K562 (cell line): ENCODE data around the gene EIF4G2. TPM values are rescaled to one million over a fixed set of nuclear protein-coding genes. Genes with fewer than 3 reads are reported as not detected.

ENCODE experiments used
- CBX5 ChIP-seq: IDR thresholded peaks from 2 replicates; pipeline ENCODE4 v1.6.1; 2014; ENCODE audit warnings: low read depth, borderline replicate concordance
- CCNT2 ChIP-seq: IDR thresholded peaks from 2 replicates; pipeline ENCODE4 v1.6.1; 2011; ENCODE audit warnings: borderline replicate concordance, low read depth, mild to moderate bottlenecking, moderate library complexity, mixed read lengths, low read length; ENCODE audit not compliant: insufficient read length; ENCODE audit errors: extremely low read depth
- DNMT1 ChIP-seq: fragments of 450-650 bp; IDR thresholded peaks from 2 replicates; pipeline ENCODE4 v1.6.1; 2016; ENCODE audit warnings: antibody characterized with exemption, mild to moderate bottlenecking
- FIP1L1 ChIP-seq: fragments of 200-400 bp; formaldehyde crosslinking; IDR thresholded peaks from 2 replicates; pipeline ENCODE4 v1.6.1; 2018; ENCODE audit warnings: mild to moderate bottlenecking, low read depth, low read length; ENCODE audit not compliant: poor library complexity, severe bottlenecking
- FOXA3 ChIP-seq, 2 experiments: fragments of 450-650 bp in 1 of 2; sonication (generic) in 1 of 2; formaldehyde crosslinking; IDR thresholded peaks in 1 of 2; conservative IDR thresholded peaks in 1 of 2; 2 replicates each; pipeline versions ENCODE4 v1.4.0 to v1.8.0; 2020 to 2022; ENCODE audit warnings: mild to moderate bottlenecking in 2 of 2, missing genetic modification reagents in 1 of 2
- HDAC6 ChIP-seq: IDR thresholded peaks from 2 replicates; pipeline ENCODE4 v1.6.1; 2012; ENCODE audit warnings: low read depth, mild to moderate bottlenecking, control low read depth, inconsistent platforms, low read length, moderate library complexity
- HNRNPL ChIP-seq: fragments of 200-400 bp; formaldehyde crosslinking; IDR thresholded peaks from 2 replicates; pipeline ENCODE4 v1.6.1; 2017; ENCODE audit warnings: low read depth, mild to moderate bottlenecking, low read length
- MAFG ChIP-seq: fragments of 450-650 bp; conservative IDR thresholded peaks from 2 replicates; pipeline ENCODE4 v1.6.1; 2016; ENCODE audit warnings: missing genetic modification characterization, missing compliant biosample characterization
- MYBL2 ChIP-seq, 2 experiments: fragments of 450-650 bp in 1 of 2; sonication (generic) in 1 of 2; formaldehyde crosslinking in 1 of 2; IDR thresholded peaks; 2 replicates each; pipeline versions ENCODE4 v1.6.1 to v1.8.1; 2017 to 2022; ENCODE audit warnings: borderline replicate concordance in 1 of 2, inconsistent platforms in 1 of 2, low read depth in 1 of 2, mild to moderate bottlenecking in 1 of 2, missing genetic modification reagents in 1 of 2, moderate library complexity in 1 of 2
- PCBP2 ChIP-seq: fragments of 200-400 bp; formaldehyde crosslinking; IDR thresholded peaks from 2 replicates; pipeline ENCODE4 v1.6.1; 2018; ENCODE audit warnings: low read length, low read depth, mild to moderate bottlenecking, moderate library complexity; ENCODE audit not compliant: poor library complexity, severe bottlenecking
- RBM15 ChIP-seq: fragments of 200-400 bp; formaldehyde crosslinking; IDR thresholded peaks from 2 replicates; pipeline ENCODE4 v1.6.1; 2018; ENCODE audit warnings: mild to moderate bottlenecking, low read length, moderate library complexity; ENCODE audit not compliant: insufficient read depth
- RNF2 ChIP-seq: sonication (generic); IDR thresholded peaks from 2 replicates; pipeline ENCODE4 v1.6.1; 2016
- SLC30A9 ChIP-seq: fragments of 250-450 bp; sonication (Bioruptor Pico); IDR thresholded peaks from 2 replicates; pipeline ENCODE4 v1.8.0; 2022; ENCODE audit warnings: mild to moderate bottlenecking, moderate library complexity
- SMARCE1 ChIP-seq: fragments of 450-650 bp; IDR thresholded peaks from 2 replicates; pipeline ENCODE4 v1.7.1; 2016; ENCODE audit warnings: mild to moderate bottlenecking
- XRCC3 ChIP-seq: fragments of 450-650 bp; IDR thresholded peaks from 2 replicates; pipeline ENCODE4 v1.6.1; 2017; ENCODE audit warnings: mild to moderate bottlenecking, moderate library complexity
- ZNF121 ChIP-seq: sonication (generic); formaldehyde crosslinking; conservative IDR thresholded peaks from 2 replicates; pipeline ENCODE4 v1.8.0; 2022; ENCODE audit warnings: missing genetic modification reagents
- polyA plus RNA-seq, 8 experiments: library from polyadenylated mRNA; depleted of rRNA in 4 of 8; stranded (reverse) in 5 of 8; unstranded in 3 of 8; fragments of >200 nt; fragmentation: Nextera tagmentation in 2 of 8; fragmentation: Illumina TruSeq in 1 of 8; extraction: Ambion mirVana in 2 of 8; extraction: Trizol in 1 of 8; gene quantifications; 2 replicates each; pipeline versions ENCODE4 v1.2.1 to v1.2.3, GENCODE V29; 2011 to 2014; ENCODE audit warnings: inconsistent platforms in 1 of 8, missing spikeins in 1 of 8
- total RNA-seq, 7 experiments: library from RNA; depleted of rRNA in 6 of 7; stranded (reverse); fragments of >200 nt in 6 of 7; fragmentation: Illumina TruSeq in 2 of 7; extraction: Trizol in 2 of 7; gene quantifications; 2 replicates each; pipeline versions ENCODE4 v1.2.1 to v1.2.3, GENCODE V29; 2011 to 2021; ENCODE audit warnings: low replicate concordance in 1 of 7
- TF ChIP-seq, protein P1 (sequence below): fragments of 250-450 bp; sonication (Bioruptor Pico); IDR thresholded peaks from 2 replicates; pipeline ENCODE4 v1.5.0; 2021; ENCODE audit warnings: mild to moderate bottlenecking, borderline replicate concordance
- TF ChIP-seq, protein P2 (sequence below): fragments of 250-450 bp; sonication (Bioruptor Pico); IDR thresholded peaks from 2 replicates; pipeline ENCODE4 v1.4.0; 2020; ENCODE audit warnings: borderline replicate concordance
- TF ChIP-seq, protein P3 (sequence below): fragments of 450-650 bp; conservative IDR thresholded peaks from 2 replicates; pipeline ENCODE4 v1.6.1; 2016; ENCODE audit warnings: missing genetic modification characterization, low read depth, mild to moderate bottlenecking, missing compliant biosample characterization, moderate library complexity
- TF ChIP-seq, protein P4 (sequence below): fragments of 200-800 bp; sonication (Bioruptor generic); IDR thresholded peaks from 2 replicates; pipeline ENCODE4 v1.6.1; 2017; ENCODE audit warnings: missing genetic modification characterization, missing compliant biosample characterization

Gene EIF4G2
- total and polyA plus RNA-seq, 9 of the 15 experiments (the other 6 are each of a cell fraction or from before 2014, with no cell fraction given): 206 to 790 (median 646) TPM

DNA sequence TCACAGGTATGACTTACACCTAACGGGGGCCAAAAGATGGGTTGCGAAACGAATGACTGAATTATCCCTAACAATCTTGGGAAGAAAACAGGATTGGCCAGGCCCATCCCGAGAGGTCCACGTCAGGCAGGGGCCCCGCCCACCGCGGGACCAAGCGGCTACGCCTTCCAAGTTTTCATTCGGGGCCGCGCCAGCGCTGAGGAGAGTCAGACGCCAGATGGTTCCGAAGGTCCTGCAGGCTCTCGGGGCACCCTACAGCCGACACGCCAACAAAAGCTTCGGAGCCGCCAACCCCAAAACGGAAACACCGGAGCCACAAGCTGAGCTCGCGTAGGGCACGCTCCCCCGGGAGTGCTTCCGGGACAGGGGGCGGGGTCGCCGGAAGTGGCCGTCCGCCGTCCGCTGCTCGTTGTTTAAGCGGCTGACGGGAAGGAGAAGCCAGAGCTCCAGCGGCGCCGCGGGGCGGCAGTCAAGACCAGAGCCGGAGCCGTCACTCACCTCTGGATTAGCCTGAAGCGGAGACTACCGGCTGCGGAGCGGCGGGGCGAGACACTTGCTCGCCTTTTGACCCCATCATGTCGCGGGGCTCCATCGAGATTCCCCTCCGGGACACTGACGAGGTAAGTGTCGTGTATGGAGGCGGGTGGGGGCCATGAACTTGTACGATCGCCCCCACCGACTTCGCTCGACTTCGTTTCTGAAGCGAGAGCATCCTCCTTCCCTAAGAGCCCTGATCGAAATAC lies 57.7 kb downstream of the EIF4G2 start, which contains the start of gene CTR9 (continued):
- TF ChIP-seq HDAC6 (no peak), RNF2 (peak; percentile 21), CBX5 (0 out of 2 replicates have a peak, but pooled peaks have one; percentile 21), MYBL2 (IDR thresholded peaks at IDR 0.05; ENCODE audit: low read depth) (no peak), MYBL2 (CRISPR knock-in tag; IDR thresholded peaks at IDR 0.05; ENCODE audit: borderline replicate concordance) (no peak), SLC30A9 (CRISPR knock-in tag) (no peak), FOXA3 (CRISPR knock-in tag; conservative IDR thresholded peaks at IDR 0.05 in 1 of 2, IDR thresholded peaks at IDR 0.05 in 1 of 2) (peak in 1 of 2 experiments; percentile 75; a peak in 2 of 4 replicates), CCNT2 (peak; percentile 79), ZNF121 (CRISPR knock-in tag) (no peak), MAFG (tag) (no peak), SMARCE1 (no peak; the same call in 1 of the 2 replicates), DNMT1 (no peak), XRCC3 (no peak), PCBP2 (no peak), RBM15 (no peak), FIP1L1 (peak; percentile 82), HNRNPL (no peak)
- TF ChIP-seq, protein P1, sequence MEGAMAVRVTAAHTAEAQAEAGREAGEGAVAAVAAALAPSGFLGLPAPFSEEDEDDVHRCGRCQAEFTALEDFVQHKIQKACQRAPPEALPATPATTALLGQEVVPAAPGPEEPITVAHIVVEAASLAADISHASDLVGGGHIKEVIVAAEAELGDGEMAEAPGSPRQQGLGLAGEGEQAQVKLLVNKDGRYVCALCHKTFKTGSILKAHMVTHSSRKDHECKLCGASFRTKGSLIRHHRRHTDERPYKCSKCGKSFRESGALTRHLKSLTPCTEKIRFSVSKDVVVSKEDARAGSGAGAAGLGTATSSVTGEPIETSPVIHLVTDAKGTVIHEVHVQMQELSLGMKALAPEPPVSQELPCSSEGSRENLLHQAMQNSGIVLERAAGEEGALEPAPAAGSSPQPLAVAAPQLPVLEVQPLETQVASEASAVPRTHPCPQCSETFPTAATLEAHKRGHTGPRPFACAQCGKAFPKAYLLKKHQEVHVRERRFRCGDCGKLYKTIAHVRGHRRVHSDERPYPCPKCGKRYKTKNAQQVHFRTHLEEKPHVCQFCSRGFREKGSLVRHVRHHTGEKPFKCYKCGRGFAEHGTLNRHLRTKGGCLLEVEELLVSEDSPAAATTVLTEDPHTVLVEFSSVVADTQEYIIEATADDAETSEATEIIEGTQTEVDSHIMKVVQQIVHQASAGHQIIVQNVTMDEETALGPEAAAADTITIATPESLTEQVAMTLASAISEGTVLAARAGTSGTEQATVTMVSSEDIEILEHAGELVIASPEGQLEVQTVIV (CRISPR knock-in tag): no peak
- TF ChIP-seq, protein P2, sequence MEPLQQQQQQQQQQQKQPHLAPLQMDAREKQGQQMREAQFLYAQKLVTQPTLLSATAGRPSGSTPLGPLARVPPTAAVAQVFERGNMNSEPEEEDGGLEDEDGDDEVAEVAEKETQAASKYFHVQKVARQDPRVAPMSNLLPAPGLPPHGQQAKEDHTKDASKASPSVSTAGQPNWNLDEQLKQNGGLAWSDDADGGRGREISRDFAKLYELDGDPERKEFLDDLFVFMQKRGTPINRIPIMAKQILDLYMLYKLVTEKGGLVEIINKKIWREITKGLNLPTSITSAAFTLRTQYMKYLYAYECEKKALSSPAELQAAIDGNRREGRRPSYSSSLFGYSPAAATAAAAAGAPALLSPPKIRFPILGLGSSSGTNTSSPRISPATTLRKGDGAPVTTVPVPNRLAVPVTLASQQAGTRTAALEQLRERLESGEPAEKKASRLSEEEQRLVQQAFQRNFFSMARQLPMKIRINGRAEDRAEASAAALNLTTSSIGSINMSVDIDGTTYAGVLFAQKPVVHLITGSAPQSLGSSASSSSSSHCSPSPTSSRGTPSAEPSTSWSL (CRISPR knock-in tag): no peak
- TF ChIP-seq, protein P3, sequence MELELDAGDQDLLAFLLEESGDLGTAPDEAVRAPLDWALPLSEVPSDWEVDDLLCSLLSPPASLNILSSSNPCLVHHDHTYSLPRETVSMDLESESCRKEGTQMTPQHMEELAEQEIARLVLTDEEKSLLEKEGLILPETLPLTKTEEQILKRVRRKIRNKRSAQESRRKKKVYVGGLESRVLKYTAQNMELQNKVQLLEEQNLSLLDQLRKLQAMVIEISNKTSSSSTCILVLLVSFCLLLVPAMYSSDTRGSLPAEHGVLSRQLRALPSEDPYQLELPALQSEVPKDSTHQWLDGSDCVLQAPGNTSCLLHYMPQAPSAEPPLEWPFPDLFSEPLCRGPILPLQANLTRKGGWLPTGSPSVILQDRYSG (tag): no peak
- TF ChIP-seq, protein P4, sequence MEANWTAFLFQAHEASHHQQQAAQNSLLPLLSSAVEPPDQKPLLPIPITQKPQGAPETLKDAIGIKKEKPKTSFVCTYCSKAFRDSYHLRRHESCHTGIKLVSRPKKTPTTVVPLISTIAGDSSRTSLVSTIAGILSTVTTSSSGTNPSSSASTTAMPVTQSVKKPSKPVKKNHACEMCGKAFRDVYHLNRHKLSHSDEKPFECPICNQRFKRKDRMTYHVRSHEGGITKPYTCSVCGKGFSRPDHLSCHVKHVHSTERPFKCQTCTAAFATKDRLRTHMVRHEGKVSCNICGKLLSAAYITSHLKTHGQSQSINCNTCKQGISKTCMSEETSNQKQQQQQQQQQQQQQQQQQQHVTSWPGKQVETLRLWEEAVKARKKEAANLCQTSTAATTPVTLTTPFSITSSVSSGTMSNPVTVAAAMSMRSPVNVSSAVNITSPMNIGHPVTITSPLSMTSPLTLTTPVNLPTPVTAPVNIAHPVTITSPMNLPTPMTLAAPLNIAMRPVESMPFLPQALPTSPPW (CRISPR knock-in tag): peak; percentile 83
